Vagina (tissue), 2 donors: ENCODE results near the gene SERPINB5.

Experiments used
- CTCF ChIP-seq, 3 experiments: fragments of 450-650 bp in 2 of 3; fragments of 200-600 bp in 1 of 3; sonication (generic) in 1 of 3; IDR thresholded peaks; one replicate each; pipeline ENCODE4 v1.5.1; 2017 to 2019; ENCODE audit warnings: antibody characterized with exemption in 3 of 3, mild to moderate bottlenecking in 2 of 3, moderate library complexity in 2 of 3
- POLR2A ChIP-seq, 2 donors: fragments of 450-650 bp; IDR thresholded peaks; one replicate each; pipeline ENCODE4 v1.6.1; 2017; ENCODE audit warnings: antibody characterized with exemption in 2 of 2, mild to moderate bottlenecking in 2 of 2, moderate library complexity in 2 of 2
- POLR2AphosphoS5 ChIP-seq, 2 donors: sonication (generic); formaldehyde crosslinking; IDR thresholded peaks; one replicate each; pipeline ENCODE4 v1.9.0; 2017; ENCODE audit warnings: antibody characterized with exemption in 2 of 2, mild to moderate bottlenecking in 2 of 2, low read depth in 1 of 2; ENCODE audit not compliant: insufficient read depth in 1 of 2

DNA sequence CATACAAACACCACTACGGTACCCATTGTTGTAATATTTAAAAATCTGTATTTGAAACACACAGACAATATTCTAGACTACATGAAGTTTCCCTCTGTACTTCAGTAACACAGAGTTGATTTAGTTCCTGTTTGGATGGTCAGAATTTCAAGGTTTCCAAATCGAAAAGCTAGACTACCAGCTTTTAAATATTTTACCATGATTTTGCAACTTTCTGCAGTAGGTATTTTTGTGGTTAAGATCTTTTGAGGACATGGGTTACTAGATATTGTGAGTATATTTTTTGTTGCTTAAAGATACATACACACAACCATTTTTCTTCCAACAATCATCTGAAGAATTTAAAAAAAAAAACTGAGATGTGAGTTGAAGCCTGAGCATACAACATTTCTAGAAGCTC is 10.9 kb downstream of the SERPINB5 start:
- TF ChIP-seq POLR2AphosphoS5 (IDR thresholded peaks at IDR 0.05; ENCODE audit: insufficient read depth in 1 of 2, low read depth in 1 of 2) (no peak), CTCF (IDR thresholded peaks at IDR 0.05) (no peak), POLR2A (IDR thresholded peaks at IDR 0.05) (no peak)
